Measurements from ENCODE around the gene RNF13.

DNA sequence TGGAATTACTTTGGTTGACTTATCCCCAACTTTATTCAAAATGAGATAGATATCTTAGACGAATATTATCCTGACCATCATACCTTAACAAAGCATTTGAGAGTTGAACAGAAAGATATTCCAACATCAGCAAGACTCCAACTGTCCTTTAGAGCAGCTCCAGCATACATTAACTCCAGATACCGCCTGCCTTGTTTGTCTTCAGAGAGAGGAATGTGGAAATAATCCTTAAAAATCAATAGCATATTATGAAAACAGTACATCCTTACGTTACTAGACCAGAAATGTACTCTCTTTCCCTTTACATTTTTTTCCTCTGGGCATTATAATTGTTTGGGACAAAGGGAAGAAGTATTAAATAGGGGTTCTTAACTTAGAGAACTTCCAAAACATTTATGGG lies 22.3 kb upstream of the RNF13 start:
- TF ChIP-seq CTCF (IDR thresholded peaks at IDR 0.05) (no peak), POLR2AphosphoS5 (IDR thresholded peaks at IDR 0.05) (no peak)

Measured in prostate gland (tissue), 2 donors.